ENCODE results near the gene AHI1. TPM values are rescaled to one million over a fixed set of nuclear protein-coding genes. Genes with fewer than 3 reads are reported as not detected.

Gene AHI1
- total RNA-seq, 1 donor from 2014 or later: 5.4 TPM

- Histone ChIP-seq H3K36me3 (peaks cover 4 to 26% of the 10 kb centered on the region in 2 donors), H3K9me3 (no peaks in the 10 kb centered on the region), H3K27ac (no peak overlapping the region), H3K4me3 (no peak overlapping the region), H3K4me1 (no peaks in the 10 kb centered on the region), H3K27me3 (no peaks in the 10 kb centered on the region)
- no peak for DNase-seq (ENCODE audit: low spot score in 2 of 2)
- intact Hi-C loops (cut with DNase I): no loop called here
- no peak for TF ChIP-seq CTCF (IDR thresholded peaks at IDR 0.05)
Observed at GRCh38 chr6:135403584-135403983, 94.0 kb downstream of the AHI1 start.

GRCh38 chr6:135402311-135402710, 95.2 kb downstream of the AHI1 start:
- peaks cover 4 to 26% of the 10 kb centered on the region in 2 donors for H3K36me3 ChIP-seq
- no peak for DNase-seq (ENCODE audit: low spot score in 2 of 2)
- H3K27me3 ChIP-seq: no peaks in the 10 kb centered on the region
- H3K4me1 ChIP-seq: no peaks in the 10 kb centered on the region
- H3K4me3 ChIP-seq: no peak overlapping the region
- intact Hi-C loops (cut with DNase I): no loop called here
- no peak for TF ChIP-seq CTCF (IDR thresholded peaks at IDR 0.05)
- no peaks in the 10 kb centered on the region for H3K9me3 ChIP-seq
- H3K27ac ChIP-seq: no peak overlapping the region

DNA sequence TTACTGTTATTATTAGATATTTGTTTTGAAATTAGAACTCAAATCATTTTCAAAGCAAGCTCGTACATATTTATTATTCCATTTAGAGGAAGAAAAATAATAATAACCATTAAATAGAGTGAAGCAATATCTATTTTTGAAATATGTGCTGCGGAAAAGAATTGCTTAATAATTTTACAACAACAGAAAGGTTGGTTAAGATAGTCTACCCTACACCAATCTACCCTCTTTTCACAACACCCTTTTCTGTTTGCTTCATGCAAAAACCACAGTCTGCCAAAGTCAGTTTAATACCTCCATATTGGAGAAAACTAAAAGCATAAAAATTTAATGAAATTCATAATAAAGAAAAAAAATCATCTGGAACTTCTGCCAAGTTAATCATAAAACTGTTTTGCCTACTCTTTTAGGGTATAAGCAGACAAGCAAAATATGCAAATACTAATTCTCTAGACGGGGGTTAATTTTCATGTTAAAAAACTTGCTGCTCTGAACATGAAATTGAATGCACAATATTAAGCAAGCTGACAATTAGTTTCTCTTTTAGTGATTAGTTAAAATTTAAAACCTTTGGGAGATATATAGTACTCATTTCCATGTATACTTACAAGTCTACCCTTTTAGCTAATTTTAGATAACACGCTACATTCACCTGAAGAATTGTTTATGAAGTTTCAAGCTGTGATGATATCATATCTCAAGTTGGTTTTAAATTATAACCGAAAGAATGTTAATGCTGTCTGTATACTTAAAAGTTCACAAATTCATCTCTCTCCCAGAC, 100.2 kb downstream of the AHI1 start:
- DNase-seq (ENCODE audit: low spot score in 2 of 2): no peak
- H3K4me3 ChIP-seq: no peak overlapping the region
- intact Hi-C loops (cut with DNase I): no loop called here
- TF ChIP-seq CTCF (IDR thresholded peaks at IDR 0.05): no peak
- H3K27ac ChIP-seq: no peak overlapping the region
- no peaks in the 10 kb centered on the region for H3K4me1 ChIP-seq
- no peaks in the 10 kb centered on the region for H3K9me3 ChIP-seq
- H3K36me3 ChIP-seq: peaks cover 0 to 4% of the 10 kb centered on the region in 2 donors
- H3K27me3 ChIP-seq: no peaks in the 10 kb centered on the region

DNA sequence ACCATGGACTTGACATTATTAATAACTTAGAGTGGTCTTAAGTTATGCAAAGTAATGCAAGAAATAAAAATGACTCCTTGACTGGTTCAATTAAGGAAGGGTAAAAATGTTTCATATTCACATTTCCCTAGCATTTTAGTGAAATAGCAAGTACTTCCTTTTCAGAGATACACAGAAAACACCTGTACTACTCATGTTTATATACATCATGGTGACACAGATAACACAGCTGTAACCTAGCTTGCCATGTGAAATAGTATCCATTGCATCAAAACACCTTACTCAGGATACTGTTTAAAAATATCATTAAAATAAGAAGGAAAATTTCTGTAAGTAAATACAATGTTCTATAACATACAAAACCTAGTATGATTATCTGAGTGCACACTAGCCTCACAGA, 102.4 kb downstream of the AHI1 start:
- H3K36me3 ChIP-seq: peaks cover 0 to 6% of the 10 kb centered on the region in 2 donors
- no peak for TF ChIP-seq CTCF (IDR thresholded peaks at IDR 0.05)
- H3K4me1 ChIP-seq: no peaks in the 10 kb centered on the region
- DNase-seq (ENCODE audit: low spot score in 2 of 2): no peak
- H3K27me3 ChIP-seq: no peaks in the 10 kb centered on the region
- no peak overlapping the region for H3K27ac ChIP-seq
- no peak overlapping the region for H3K4me3 ChIP-seq
- intact Hi-C loops (cut with DNase I): no loop called here
- H3K9me3 ChIP-seq: no peaks in the 10 kb centered on the region

DNA sequence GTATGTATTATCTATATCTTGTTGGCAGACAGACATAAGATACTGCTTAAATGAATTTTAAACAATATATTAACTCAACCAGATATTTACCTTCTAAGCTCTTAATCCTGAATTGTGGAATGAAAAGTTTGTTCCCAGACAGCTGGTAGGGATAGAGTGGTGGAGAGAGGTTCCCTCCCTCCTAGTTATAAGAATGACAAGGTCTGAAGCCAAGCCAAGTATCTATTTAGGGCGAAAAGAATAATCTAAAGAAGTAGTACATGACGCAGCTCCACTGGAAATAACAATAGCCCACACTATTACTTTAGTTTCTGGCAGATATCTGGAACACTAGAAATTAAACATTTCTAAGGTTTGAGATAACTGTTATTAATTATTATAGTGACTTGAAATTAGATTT, 104.3 kb downstream of the AHI1 start:
- no peak overlapping the region for H3K4me3 ChIP-seq
- H3K4me1 ChIP-seq: no peaks in the 10 kb centered on the region
- no peak overlapping the region for H3K27ac ChIP-seq
- intact Hi-C loops (cut with DNase I): no loop called here
- no peak for TF ChIP-seq CTCF (IDR thresholded peaks at IDR 0.05)
- H3K36me3 ChIP-seq: peaks cover 0 to 2% of the 10 kb centered on the region in 2 donors
- H3K9me3 ChIP-seq: no peaks in the 10 kb centered on the region
- no peaks in the 10 kb centered on the region for H3K27me3 ChIP-seq
- DNase-seq (ENCODE audit: low spot score in 2 of 2): no peak

Measured in ascending aorta (tissue), 2 donors.